Heart left ventricle (tissue), 16 donors: ENCODE measurements around the gene GRK3. TPM values are rescaled to one million over a fixed set of nuclear protein-coding genes. Genes with fewer than 3 reads are reported as not detected.

ENCODE experiments used
- ATAC-seq, 4 donors: fragments of 200-7000 bp; cut with Tn5 transposase; one replicate each; pipeline ENCODE4 v1.9.1; 2020 to 2022; ENCODE audit warnings: moderate library complexity in 4 of 4, mild to moderate bottlenecking in 3 of 4, moderate number of reproducible peaks in 1 of 4
- DNase-seq, 5 donors: peaks; one replicate each; pipeline ENCODE4 v3.0.0-alpha.2; 2020
- H3K27ac ChIP-seq, 12 donors: fragments of 200-600 bp; sonication (generic) in 4 of 12; one replicate each; pipeline versions ENCODE4 v1.5.0 to v1.8.0; 2016 to 2022; ENCODE audit warnings: mild to moderate bottlenecking in 2 of 12
- H3K27me3 ChIP-seq, 9 donors: fragments of 200-600 bp; sonication (generic) in 2 of 9; one replicate each; pipeline versions ENCODE4 v1.5.1 to v1.8.0; 2016 to 2022; ENCODE audit warnings: mild to moderate bottlenecking in 3 of 9
- H3K36me3 ChIP-seq, 9 donors: fragments of 200-600 bp; sonication (generic) in 2 of 9; one replicate each; pipeline versions ENCODE4 v1.5.0 to v1.8.0; 2018 to 2022; ENCODE audit warnings: mild to moderate bottlenecking in 2 of 9
- H3K4me1 ChIP-seq, 12 donors: fragments of 200-600 bp; sonication (generic) in 4 of 12; one replicate each; pipeline versions ENCODE4 v1.5.0 to v1.8.0; 2016 to 2022; ENCODE audit warnings: mild to moderate bottlenecking in 3 of 12
- H3K4me3 ChIP-seq, 12 donors: fragments of 200-600 bp; sonication (generic) in 4 of 12; one replicate each; pipeline versions ENCODE4 v1.5.0 to v1.8.0; 2017 to 2022; ENCODE audit warnings: mild to moderate bottlenecking in 9 of 12, moderate library complexity in 4 of 12
- H3K9me3 ChIP-seq, 12 donors: fragments of 200-600 bp; sonication (generic) in 4 of 12; one replicate each; pipeline versions ENCODE4 v1.5.0 to v1.8.0; 2016 to 2022; ENCODE audit warnings: mild to moderate bottlenecking in 1 of 12
- POLR2A ChIP-seq, 2 donors: fragments of 450-650 bp; IDR thresholded peaks; one replicate each; pipeline ENCODE4 v1.6.1; 2017; ENCODE audit warnings: antibody characterized with exemption in 2 of 2, mild to moderate bottlenecking in 2 of 2, moderate library complexity in 2 of 2
- WGBS, 4 donors: extraction: QIAGEN DNeasy Blood & Tissue Kit in 2 of 4; methylation state at CpG; one replicate each; pipeline versions ENCODE4 v1.1.5 to v1.1.7; 2013 to 2018; 5-methylcytosine and 5-hydroxymethylcytosine counted together
- intact Hi-C, 10 donors: fragments of 100-400 bp; cut with DNase I; formaldehyde crosslinking; loops; one replicate each; pipeline versions ENCODE4 v1.11.1 to v1.14.2; 2022
- polyA plus RNA-seq, 2 donors: library from polyadenylated mRNA; stranded (reverse); fragments of 200-250 nt; gene quantifications; one replicate each; pipeline ENCODE4 v1.2.3, GENCODE V29; 2013
- total RNA-seq, 9 donors: library from RNA; depleted of rRNA in 2 of 9; stranded (reverse); fragments of >200 nt in 2 of 9; fragmentation: NEBNext Ultra II Directional in 3 of 9; extraction: Animal tissue kit (Norgen Biotek cat#: 25700) in 3 of 9; gene quantifications; one replicate each; pipeline versions ENCODE4 v1.1.0 to v1.2.4, GENCODE V29; 2016 to 2023
- TF ChIP-seq, protein P1 (sequence below), 12 donors: fragments of 200-600 bp; sonication (generic) in 4 of 12; IDR thresholded peaks; one replicate each; pipeline versions ENCODE4 v1.5.0 to v1.8.0; 2018 to 2022; ENCODE audit warnings: antibody characterized with exemption in 12 of 12, mild to moderate bottlenecking in 5 of 12
- donor health status: ischemic (EF 13 %, LVEDD 7.1; RV severe dilation, severe dysfunction).
- donor health status: healthy with polysubstance abuse.
- donor health status: DM: no; HTN: yes; CAD: no.
- donor health status: DM: no; HTN: no; CAD: no.
- donor health status: ischemic (EF 25% LVEDD 6.9; RV normal size, moderate dysfunction).
- donor health status: ischemic (EF 25% LVEDD 5.7; RV mildly dilated, moderate dysfunction).
- donor health status: healthy.
- donor health status: DM: yes; HTN: yes; CAD: no.
- donor health status: ischemic (EF 35%, LVEDD 5.7; RV mildly dilated, moderate dysfunction).
- donor health status: nonischemic (EF 11% LVEDD 7.7; RV severe dilation, severe dysfunction).
- donor health status: DM: yes; HTN: yes; CAD: no.
- donor health status: PGD.
- donor health status: ischemic (EF 29% LVEDD 5.4; RV normal size, mild dysfunction).
- donor health status: nonischemic (EF 23%, LVEDD 6.1; RV moderate dilation, normal function).

Gene GRK3
- total and polyA plus RNA-seq, 11 donors = 1.1 to 16.2 (median 5.9) TPM

DNA sequence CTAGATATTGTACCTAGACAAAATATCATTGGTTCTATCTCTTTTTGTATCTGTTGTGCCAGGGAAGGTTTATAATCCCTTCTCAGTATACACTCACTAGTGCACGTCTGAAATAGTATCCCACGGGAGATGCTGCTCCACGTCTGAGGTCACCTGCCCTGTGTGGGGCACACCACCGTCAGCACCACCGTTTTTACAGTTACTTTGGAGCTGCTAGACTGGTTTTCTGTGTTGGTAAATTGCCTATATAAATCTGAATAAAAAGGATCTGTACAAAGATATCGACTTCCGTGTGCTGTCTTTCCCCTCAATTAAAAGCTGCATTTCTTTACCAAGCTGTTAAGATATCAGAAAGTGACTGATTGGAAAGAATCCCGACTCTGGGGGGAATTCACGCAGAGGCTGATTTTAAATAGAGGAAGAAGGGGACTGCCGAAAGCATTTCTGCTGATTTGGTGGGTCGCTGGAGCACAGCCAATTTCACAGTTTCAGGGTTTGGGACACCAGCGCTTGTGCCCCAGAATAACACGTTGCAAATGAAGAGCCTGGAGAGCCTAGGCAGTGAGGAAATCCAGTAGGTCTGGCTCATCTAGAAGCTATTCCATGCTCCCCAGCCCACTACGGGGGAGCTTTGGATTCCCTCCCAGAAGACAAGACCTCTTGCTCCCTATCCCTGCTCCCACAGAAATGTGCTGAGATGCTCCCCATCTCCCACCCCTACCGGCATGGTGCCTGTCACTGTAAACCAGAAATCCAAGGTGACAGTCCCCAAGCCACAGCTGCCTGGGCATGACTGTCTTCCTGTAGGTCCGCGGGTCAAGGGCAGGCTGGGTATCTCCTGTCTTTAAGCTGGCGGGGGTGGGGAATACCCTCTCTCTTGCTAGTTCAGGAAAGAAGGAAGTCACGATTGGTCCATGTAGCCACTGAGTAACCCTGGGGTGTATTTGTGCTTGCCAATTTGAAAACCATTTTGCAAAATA lies 164.8 kb downstream of the GRK3 start:
- no peaks in the 10 kb centered on the region for H3K4me1 ChIP-seq
- intact Hi-C loops = no loop called here
- no peak overlapping the region for H3K27ac ChIP-seq
- H3K27me3 ChIP-seq = no peaks in the 10 kb centered on the region
- TF ChIP-seq, protein P1, sequence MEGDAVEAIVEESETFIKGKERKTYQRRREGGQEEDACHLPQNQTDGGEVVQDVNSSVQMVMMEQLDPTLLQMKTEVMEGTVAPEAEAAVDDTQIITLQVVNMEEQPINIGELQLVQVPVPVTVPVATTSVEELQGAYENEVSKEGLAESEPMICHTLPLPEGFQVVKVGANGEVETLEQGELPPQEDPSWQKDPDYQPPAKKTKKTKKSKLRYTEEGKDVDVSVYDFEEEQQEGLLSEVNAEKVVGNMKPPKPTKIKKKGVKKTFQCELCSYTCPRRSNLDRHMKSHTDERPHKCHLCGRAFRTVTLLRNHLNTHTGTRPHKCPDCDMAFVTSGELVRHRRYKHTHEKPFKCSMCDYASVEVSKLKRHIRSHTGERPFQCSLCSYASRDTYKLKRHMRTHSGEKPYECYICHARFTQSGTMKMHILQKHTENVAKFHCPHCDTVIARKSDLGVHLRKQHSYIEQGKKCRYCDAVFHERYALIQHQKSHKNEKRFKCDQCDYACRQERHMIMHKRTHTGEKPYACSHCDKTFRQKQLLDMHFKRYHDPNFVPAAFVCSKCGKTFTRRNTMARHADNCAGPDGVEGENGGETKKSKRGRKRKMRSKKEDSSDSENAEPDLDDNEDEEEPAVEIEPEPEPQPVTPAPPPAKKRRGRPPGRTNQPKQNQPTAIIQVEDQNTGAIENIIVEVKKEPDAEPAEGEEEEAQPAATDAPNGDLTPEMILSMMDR (IDR thresholded peaks at IDR 0.05) = no peak
- no peak for TF ChIP-seq POLR2A (IDR thresholded peaks at IDR 0.05)
- H3K9me3 ChIP-seq = no peaks in the 10 kb centered on the region
- ATAC-seq (no peak), DNase-seq (no peak)
- WGBS, 4 donors = 59 to 71% (median 68%) methylated on average over 18 to 19 of the region's 19 CpGs
- no peak overlapping the region for H3K4me3 ChIP-seq
- peaks cover 0 to 5% (median 0%) of the 10 kb centered on the region in 9 donors for H3K36me3 ChIP-seq

DNA sequence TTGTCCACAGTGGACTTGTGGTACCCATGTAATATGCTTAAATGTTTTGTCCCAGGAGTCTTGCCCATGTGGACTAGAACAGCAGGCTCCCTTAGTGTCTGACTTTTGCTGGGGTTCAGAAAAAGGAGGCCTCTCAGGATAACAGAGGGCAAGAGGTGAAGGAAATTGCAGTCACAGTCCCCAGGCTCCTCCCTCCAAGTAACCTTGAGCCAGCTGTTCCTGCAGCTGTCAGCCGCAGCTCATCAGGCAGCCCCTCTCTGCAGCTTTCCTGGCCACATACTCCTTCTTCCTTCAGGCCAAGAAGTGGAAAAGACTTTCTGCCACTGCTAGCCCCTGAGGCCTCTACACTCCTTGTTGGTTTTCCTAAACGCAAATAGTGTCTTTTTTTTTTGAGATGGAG lies 171.2 kb downstream of the GRK3 start:
- Histone ChIP-seq H3K27me3 (no peaks in the 10 kb centered on the region), H3K27ac (no peak overlapping the region), H3K36me3 (no peaks in the 10 kb centered on the region), H3K9me3 (no peaks in the 10 kb centered on the region), H3K4me3 (no peak overlapping the region), H3K4me1 (no peaks in the 10 kb centered on the region)
- ATAC-seq = no peak
- TF ChIP-seq POLR2A (IDR thresholded peaks at IDR 0.05) = no peak
- TF ChIP-seq, protein P1 (IDR thresholded peaks at IDR 0.05) = no peak
- WGBS, 4 donors = 55 to 83% (median 63%) methylated on average over 2 of the region's 2 CpGs
- intact Hi-C loops = no loop called here
- DNase-seq = no peak

DNA sequence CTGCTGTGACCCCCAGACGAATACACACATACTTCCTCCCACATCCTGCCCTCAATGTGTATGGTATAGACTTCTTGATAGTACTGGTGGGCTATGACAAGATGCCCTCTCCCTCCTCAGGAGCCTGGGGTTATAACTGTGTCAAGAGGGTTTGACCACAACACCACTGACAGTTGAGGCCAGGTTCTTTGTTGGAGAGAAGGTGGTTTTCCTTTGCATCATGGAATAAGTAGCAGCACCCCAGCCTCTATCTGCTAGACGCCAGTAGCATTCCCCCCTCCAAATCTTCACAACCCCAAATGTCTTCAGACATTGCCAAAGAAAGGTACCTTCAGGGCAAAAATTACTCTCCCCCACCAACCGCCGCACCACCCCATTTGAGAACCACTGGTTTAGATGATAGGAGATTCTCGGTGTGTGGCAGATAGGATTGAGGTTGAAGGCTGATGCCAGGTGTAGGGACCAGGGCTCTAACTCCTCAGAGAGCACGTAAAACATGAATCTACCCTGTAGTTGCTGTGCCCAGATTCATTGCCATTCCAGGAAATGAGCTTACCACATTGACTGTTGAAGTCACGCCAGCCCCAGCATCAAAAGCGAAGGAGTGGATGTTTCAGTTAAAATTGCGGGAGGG lies 172.0 kb downstream of the GRK3 start:
- H3K4me1 ChIP-seq = peaks cover 0 to 4% (median 0%) of the 10 kb centered on the region in 12 donors
- H3K36me3 ChIP-seq = no peaks in the 10 kb centered on the region
- intact Hi-C loops = no loop called here
- H3K27ac ChIP-seq = no peak overlapping the region
- ATAC-seq = no peak
- WGBS, 4 donors = 70 to 78% (median 75%) methylated on average over 9 of the region's 9 CpGs
- TF ChIP-seq, protein P1 (IDR thresholded peaks at IDR 0.05) = no peak
- no peak for TF ChIP-seq POLR2A (IDR thresholded peaks at IDR 0.05)
- DNase-seq = no peak
- no peak overlapping the region for H3K4me3 ChIP-seq
- H3K9me3 ChIP-seq = no peaks in the 10 kb centered on the region
- no peaks in the 10 kb centered on the region for H3K27me3 ChIP-seq
